Measurements from ENCODE around the gene CASP2. TPM values are rescaled to one million over a fixed set of nuclear protein-coding genes. Genes with fewer than 3 reads are reported as not detected.

The CASP2 gene
- total and polyA plus RNA-seq, 2 of the 8 experiments (the other 6 are each of a cell fraction or from before 2014, with no cell fraction given): 23.7 to 35.3 TPM

DNA sequence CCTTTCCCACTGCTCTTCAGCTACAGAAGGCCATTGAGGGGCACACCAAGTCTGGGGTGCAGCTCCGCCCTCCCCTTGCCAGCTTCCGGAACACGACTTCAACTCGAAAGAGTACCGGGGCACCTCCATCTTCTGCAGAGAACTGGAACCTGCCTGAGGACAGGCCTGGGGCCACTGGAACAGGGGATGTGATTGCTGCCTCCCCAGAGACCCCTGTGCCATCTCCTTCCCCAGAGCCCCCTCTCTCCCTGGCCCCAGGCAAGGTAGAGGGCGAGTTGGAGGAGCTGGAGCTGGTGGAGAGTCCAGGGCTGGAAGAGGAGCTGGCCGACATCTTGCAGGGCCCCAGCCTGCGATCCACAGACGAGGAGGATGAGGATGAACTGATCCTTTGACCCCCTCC, 63.4 kb downstream of the CASP2 start:
- H3K23me2 ChIP-seq (ENCODE audit: low read depth, low read length): no peaks in the 10 kb centered on the region; the same call in 1 of the 2 replicates
- H4K91ac ChIP-seq (replicated peaks; ENCODE audit: insufficient read length, low read length): no peak overlapping the region
- H3K79me1 ChIP-seq (ENCODE audit: low read depth, low read length): no peaks in the 10 kb centered on the region
- ChIA-PET POLR2A (ENCODE audit: partially characterized antibody) (interaction anchor here (0.7 to 4.2 kb wide), 5 partner anchors 11 to 57 kb away, joined by 3 to 28 read pairs (median 4); partner anchors contain the start of genes EPHA1 and FAM131B), CTCF (ENCODE audit: partially characterized antibody) (interaction anchor here (0.6 to 2.3 kb wide), 7 partner anchors 9 to 66 kb away, joined by 3 to 9 read pairs (median 4); no protein-coding TSS in a partner anchor)
- no peak overlapping the region for H2BK120ac ChIP-seq (replicated peaks; ENCODE audit: low read depth, low read length)
- H3K4me1 ChIP-seq (replicated peaks in 1 of 4; ENCODE audit: control insufficient read depth in 3 of 4, insufficient read depth in 4 of 4, low read length in 3 of 4): peaks cover 0 to 8% (median 2%) of the 10 kb centered on the region in 4 experiments; a peak in 2 of 7 replicates
- no peak overlapping the region for H2BK5ac ChIP-seq (ENCODE audit: low read depth, low read length)
- H2AFZ ChIP-seq (ENCODE audit: low read length): no peak overlapping the region
- no peak overlapping the region for H3K18ac ChIP-seq (ENCODE audit: extremely low read depth, low read length)
- no peak overlapping the region for H2AK5ac ChIP-seq (ENCODE audit: low read depth, low read length)
- no peaks in the 10 kb centered on the region for H3K79me2 ChIP-seq (ENCODE audit: control insufficient read depth in 1 of 2, insufficient read depth in 2 of 2, low read length in 2 of 2)
- H4K5ac ChIP-seq (ENCODE audit: insufficient read length, low read depth, low read length): no peak overlapping the region
- H3K4me2 ChIP-seq (ENCODE audit: insufficient read depth in 1 of 2, low read depth in 2 of 2, low read length in 2 of 2): no peak overlapping the region
- peaks cover 2 to 17% (median 7%) of the 10 kb centered on the region in 4 experiments; a peak in 5 of 8 replicates for H3K36me3 ChIP-seq (ENCODE audit: control insufficient read depth in 2 of 4, insufficient read depth in 4 of 4, low read length in 3 of 4)
- H2BK20ac ChIP-seq (ENCODE audit: low read length): no peak overlapping the region
- H3K4me3 ChIP-seq (ENCODE audit: extremely low read depth in 1 of 4, insufficient read depth in 2 of 4, low read depth in 3 of 4, low read length in 4 of 4): no peak overlapping the region
- H3K9ac ChIP-seq (replicated peaks in 1 of 4; ENCODE audit: extremely low read depth in 1 of 4, low read depth in 3 of 4, low read length in 3 of 4): no peak overlapping the region
- H3K23ac ChIP-seq (ENCODE audit: insufficient read length): no peak overlapping the region
- H3K4ac ChIP-seq (replicated peaks; ENCODE audit: insufficient read length, low read depth, low read length): no peak overlapping the region
- H2BK12ac ChIP-seq (ENCODE audit: low read depth, low read length): no peak overlapping the region
- H2BK15ac ChIP-seq (ENCODE audit: low read length): no peak overlapping the region
- no peak overlapping the region for H4K8ac ChIP-seq (ENCODE audit: extremely low read depth, insufficient read depth, low read length)
- FAIRE-seq (no peak), DNase-seq (ENCODE audit: low read depth in 1 of 2, low spot score in 2 of 2) (no peak)
- no peaks in the 10 kb centered on the region for H4K20me1 ChIP-seq (replicated peaks in 1 of 2; ENCODE audit: control insufficient read depth in 1 of 2, insufficient read depth in 2 of 2, low read length in 2 of 2)
- no peak overlapping the region for H3K14ac ChIP-seq (ENCODE audit: insufficient read length)
- no peak overlapping the region for H3K27ac ChIP-seq (ENCODE audit: low read depth, low read length)
- TF ChIP-seq KDM4A (IDR thresholded peaks at IDR 0.05; ENCODE audit: low read depth, low read length, severe bottlenecking): no peak
- no peak for TF ChIP-seq SP4 (IDR thresholded peaks at IDR 0.05; ENCODE audit: low read length)
- H3K27me3 ChIP-seq (replicated peaks in 1 of 4; ENCODE audit: control insufficient read depth in 3 of 4, extremely low read depth in 1 of 4, insufficient read depth in 3 of 4, low read length in 3 of 4): no peaks in the 10 kb centered on the region
- H3K56ac ChIP-seq (replicated peaks; ENCODE audit: insufficient read length, low read depth, low read length): no peak overlapping the region
- 91% methylated on average over 4 of the region's 9 CpGs; no CpG with 5 or more reads in 1 of the 2 experiments for WGBS, 2 experiments (ENCODE audit: extremely low coverage in 1 of 2, insufficient coverage in 1 of 2, insufficient read length in 1 of 2, insufficient replicate concordance in 2 of 2, low coverage in 1 of 2, low lambda C conversion rate in 2 of 2, missing lambda C conversion rate in 1 of 2)
- H3K9me3 ChIP-seq (ENCODE audit: insufficient read depth in 2 of 2, low read depth in 1 of 2, low read length in 1 of 2): no peaks in the 10 kb centered on the region

Data from H1 (cell line).